GM19397 (cell line): ENCODE data around the gene ZRANB2.

Source experiments
- ATAC-seq: cut with Tn5 transposase; IDR thresholded peaks from one replicate; pipeline ENCODE4 v1.9.1; 2021; ENCODE audit warnings: mild to moderate bottlenecking, moderate library complexity; ENCODE audit not compliant: unreplicated experiment

The ZRANB2 gene, protein sequence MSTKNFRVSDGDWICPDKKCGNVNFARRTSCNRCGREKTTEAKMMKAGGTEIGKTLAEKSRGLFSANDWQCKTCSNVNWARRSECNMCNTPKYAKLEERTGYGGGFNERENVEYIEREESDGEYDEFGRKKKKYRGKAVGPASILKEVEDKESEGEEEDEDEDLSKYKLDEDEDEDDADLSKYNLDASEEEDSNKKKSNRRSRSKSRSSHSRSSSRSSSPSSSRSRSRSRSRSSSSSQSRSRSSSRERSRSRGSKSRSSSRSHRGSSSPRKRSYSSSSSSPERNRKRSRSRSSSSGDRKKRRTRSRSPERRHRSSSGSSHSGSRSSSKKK

DNA sequence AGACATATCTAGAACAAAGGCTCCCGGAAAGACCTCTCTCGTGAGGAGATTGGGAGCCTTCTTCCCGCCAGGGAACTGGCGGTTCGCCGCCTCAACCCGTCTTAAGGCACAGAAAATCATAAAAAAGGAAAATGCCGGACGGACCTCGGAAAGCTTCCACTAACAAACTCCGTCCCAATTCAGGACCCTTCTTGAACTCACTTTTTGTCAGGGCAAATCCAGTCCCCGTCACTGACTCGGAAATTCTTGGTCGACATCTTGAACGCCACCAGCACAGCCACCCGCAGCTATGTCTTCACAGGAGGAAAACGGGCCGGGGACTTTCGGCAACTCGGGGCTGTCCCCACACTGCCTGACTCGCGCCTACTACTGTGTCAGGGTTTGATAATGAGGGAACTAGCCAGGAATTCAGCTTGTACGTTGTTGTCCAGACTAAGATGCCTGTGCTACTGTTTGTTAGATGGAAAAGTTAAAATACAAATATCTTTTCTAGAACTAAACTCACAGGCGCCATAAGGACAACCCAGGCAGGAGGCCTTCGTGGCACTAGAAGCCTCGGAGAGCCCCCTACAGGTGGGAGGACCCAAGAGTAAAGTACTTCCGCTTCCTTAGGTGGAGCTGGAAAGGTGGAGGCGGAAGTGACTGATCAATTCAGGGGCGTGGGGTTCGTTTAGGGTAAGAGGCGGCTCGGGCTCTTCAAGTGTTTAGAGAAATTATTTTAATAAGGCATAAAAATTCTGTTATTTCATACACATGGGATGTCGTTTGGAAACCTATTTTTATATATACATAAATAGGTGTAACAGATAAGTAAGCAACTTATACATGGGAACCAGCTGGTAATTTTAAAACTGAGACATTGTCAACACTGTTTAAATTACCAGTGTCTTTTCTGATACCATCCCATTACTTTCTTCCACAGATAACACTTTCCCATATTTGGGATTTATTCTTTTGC is at the start of gene ZRANB2:
TSS of gene ZRANB2 (minus strand) at position 297 of the 958 bp plus-strand sequence. CDS start at position 257, 40 bp downstream.
- ATAC-seq, result peak; percentile 100

DNA sequence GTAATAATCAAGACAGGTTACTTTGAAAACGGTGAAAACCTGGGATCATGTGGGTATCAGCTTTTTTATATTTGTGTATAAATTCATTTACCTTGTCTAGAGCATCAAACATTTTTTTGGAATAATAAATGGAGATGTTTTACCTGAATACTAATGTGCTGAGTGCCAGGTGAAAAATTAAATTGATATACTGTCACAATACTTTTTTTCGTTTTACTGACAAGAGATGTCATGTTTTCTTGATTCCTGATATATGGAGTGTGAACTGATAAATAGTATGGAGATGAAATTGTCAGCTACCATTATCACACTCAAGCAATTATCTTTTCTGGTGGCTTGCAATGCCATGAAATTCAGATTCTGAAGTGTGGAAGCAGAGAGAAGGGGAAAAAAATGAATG is 47.2 kb upstream of the ZRANB2 start:
- no peak for ATAC-seq

DNA sequence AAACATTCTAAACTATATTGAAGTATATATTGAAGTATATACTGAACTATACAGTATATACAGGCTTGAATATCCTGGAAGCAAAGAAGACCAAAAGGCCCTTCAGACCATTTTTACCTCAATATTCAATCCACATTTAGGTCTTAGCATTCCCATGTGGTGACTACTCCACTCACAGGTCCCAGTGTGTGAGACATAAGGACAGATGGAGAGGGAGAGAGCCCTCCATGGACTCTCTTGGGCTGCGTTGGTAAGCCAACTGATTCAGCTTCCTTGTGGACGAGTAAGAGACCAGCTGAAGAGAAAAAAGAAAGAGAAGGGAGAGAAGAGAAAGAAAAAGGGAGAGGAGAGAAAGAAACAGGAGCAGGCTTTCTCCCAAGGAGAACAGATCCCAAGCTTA is 37.3 kb upstream of the ZRANB2 start:
- no peak for ATAC-seq

DNA sequence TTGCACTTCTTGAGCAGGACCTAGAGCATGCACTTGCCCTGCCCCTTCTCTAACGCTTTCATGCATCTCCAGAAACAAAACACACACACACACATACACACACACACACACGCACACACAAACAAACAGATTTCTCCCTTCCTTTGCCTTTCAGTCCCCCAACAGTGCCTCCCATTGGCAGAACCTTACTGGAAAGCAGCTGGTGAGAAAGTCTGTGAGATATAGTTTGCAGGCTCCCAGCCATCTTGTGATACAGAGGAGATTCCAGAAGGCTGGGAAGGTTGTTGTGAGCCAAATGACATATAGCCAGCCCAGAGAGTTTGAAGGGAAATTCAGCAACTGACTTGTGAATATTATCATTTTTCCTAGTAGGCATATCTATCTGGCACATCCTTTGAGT is 35.9 kb upstream of the ZRANB2 start:
- no peak for ATAC-seq

DNA sequence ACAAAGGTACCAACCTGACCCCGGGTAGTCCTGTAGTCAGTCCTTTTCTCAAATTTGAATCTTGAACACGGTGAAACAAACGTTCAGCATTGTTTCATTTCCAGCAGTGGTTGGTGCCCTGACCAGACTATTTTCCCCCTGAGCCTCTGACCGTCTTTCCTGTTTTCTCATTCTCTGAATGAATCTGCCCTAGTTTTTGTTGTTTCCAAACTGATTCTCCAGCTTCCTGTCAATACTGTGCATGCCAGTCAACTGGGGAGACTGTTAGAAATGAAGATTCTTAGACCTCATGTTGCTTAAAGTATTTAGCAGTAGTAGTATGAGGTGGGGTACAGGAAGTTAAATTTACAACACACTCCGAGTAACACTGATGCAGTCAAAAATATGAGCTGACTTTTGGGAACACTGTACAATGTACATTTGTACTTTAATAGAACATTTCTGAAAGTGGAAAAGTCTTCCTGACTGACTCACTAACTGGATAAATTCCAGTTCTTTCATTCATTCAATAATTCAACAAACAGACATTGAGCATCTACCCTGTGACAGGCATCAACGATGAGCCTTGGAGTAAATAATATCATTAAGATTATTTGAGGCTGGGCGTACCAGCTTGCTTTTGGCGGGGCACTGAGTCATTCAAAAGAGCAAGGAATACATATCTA is 26.0 kb upstream of the ZRANB2 start:
- no peak for ATAC-seq

DNA sequence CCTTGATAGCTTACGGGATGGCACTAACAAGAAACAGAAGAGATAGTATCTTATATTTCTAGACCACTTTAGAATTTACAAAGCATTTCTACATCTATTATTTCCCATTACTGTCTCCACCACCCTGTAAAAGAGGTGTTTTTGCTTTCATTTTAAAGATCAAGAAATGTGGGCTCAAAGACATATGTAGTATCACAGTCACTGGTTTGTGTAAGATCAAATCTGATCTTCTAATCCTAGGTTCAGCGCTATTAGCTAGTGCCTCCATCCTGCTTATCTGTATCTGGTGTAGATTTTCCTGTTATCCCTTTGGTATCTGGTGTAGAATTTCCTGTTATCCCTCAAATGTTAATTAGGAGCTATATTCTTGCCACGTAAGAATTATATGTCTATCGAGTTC is 23.6 kb upstream of the ZRANB2 start:
- no peak for ATAC-seq

DNA sequence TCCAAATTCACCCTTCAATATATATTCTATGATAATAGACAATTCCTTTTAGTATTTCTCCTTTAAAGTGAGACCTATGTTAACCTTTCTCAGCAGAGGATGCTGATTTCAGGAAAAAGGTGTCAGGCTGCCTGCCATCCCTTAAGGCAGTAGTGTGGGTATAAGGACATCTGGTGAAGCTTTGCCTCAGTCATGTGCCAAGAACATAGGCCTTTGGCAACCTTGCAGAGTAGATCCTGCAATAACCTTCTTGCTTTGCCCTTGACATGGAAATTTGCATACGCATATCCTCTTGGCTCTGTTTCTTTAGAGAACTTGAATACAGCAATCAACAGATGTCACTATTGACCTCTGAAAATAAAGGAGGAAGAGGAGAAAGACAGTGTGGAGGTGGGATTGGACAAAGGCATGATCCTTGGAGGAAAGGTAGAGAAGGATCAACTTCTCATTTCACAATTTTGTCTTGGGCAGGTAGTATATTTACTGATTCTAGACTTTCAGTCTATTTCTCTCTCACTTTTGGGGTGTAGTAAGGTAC is 21.1 kb upstream of the ZRANB2 start:
- no peak for ATAC-seq

DNA sequence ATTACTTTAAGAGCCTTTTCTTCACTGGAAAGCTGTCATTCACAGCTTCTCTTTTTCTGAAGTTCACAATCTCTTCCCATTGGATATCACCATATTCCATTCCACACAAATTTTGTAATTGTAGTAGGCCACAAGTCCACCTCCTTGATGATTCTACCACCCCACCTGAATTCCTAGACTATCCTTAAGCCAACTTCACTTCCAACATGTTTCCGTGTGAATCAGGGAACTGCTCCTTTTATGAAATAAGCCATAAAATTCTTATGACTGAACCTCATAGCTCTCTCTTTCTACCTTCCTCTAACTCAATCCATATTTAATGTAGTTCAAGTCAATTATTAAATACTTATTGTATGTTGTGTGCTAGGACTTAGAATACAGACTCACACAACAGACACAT is 16.6 kb upstream of the ZRANB2 start:
- ATAC-seq, result no peak

DNA sequence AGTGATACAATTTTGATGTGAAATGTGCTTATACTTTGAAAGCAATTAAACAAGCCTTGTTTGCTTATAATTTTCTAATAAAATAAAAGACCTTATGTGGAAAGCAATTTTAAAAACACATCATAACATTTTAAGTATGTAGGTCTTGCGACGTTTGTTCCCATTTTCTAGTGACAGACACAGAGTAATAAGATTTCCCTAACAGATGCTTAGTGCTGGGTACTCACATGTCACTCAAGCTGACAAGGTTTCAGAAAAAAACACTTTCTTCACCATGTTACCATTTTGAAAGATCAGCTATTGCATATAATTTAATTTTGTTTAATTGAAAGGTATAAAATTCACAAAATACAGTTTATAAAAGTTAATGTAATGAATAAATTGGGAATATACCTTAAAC is 14.1 kb upstream of the ZRANB2 start:
- no peak for ATAC-seq

DNA sequence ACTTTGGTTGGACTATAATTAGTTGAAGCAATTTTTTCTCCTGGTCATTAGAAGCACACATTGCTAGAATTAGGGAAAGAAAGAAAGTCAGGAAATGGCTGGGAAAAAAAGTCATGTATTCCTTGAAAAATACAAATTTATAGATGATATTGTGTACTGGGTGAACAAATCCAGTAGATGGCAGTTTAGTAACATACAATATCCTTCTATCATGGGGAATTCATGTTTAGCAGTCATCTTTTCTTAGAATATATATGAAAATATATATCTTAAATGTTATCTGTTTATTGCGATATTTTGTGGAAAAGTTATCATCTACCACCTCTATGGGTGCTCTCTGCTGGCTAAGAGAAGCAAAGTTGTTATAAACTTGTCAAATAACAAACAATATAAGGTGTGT is 13.1 kb upstream of the ZRANB2 start:
- ATAC-seq, result no peak

DNA sequence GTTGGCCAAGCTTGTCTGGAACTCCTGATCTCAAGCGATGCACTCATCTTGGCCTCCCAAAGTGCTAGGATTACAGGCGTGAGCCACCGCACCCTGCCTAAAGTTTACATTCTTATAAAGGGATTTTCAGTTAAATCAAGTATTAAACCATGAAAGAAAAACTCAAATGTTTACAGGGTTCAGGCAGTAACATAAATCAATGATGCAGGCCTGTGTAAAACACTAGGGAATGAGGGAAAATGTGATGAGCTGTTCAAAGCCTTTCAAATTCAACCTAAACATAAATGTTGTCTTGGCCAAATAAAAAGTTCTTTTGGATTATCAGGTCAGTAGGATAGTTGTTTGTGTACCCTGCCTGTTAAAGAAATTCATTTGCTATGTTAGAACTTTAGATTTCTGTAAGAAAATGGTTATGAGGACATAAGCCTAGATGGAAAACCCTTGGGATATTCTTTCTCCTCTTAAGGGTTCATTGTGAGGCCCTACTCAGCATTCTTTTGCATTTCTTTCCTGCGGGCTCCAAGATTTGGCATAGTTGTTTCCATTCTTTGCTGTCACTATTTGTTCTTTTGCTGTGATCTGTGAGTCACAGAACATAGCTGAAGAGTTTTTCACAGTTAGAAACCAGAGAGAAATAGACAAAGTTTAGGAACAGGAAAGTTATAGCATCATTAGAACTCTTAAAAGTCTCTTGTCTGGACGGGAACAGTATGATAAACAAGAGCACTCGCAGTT is 8.9 kb upstream of the ZRANB2 start:
- ATAC-seq, result no peak

DNA sequence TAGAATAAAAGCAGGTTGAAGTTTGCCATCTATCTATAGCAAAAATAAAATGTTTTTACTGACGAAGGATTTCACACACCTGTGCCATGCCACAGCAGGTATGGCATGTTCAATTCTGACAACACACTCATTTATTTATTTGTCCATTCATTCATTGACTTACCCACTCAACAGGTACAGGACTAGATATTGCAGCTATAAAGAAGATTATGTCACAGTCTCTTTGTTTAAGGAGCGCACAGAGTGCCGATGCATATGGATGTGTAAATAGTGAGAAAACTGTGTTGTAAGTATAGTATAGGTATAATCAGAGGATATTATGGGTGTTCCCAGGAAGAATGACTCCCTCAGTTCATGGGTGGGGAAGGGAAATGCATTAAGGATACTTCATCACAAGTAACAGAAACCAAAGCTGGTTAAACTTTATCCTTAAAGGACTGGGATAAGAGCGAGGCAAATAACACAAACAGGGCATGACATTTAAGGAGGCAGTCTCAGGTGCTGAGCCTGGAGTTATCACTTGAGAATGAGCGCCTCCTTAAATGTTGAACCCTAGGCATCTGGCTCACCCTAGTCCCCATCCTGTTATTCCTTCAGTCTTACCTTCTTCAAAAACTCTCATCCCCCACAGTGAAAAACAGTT is 7.9 kb upstream of the ZRANB2 start:
- ATAC-seq, result no peak

DNA sequence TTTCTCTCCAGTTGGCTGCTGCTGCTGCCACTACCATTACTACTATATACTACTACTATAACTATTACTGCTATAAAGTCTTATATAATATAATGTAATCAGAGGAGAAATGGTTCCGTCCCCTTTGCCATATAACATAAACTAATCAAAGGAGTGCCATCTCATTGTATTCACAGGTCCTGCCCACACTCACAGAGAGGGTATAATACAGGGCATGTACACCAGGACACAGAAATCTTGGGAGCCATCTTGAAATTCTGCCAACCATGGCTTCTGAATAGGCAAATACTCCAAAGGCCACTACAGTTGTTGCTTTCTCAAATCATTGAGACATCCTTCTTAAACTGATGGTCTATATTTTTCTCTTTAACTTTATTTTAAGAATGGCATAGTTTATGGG is 6.9 kb upstream of the ZRANB2 start:
- ATAC-seq, result no peak

DNA sequence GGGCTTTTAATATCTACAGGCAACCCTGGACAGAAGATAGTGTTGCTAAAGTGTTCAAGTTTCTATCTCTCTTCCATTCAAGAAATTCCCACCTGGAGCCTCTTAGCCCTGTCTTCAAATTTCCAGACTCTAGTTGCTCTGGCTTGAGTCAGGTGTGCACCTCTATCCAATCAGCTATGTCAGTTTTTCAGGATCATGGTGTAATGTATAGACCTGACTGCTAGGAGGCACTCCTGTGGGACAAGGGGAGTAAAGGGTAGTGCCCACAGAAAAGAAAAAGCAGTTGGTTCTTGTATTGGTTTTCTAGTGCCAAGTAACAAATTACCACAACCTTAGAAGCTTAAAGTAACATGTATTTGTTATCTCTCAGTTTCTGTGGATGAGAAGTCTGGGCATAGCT is 6.2 kb upstream of the ZRANB2 start:
- no peak for ATAC-seq

DNA sequence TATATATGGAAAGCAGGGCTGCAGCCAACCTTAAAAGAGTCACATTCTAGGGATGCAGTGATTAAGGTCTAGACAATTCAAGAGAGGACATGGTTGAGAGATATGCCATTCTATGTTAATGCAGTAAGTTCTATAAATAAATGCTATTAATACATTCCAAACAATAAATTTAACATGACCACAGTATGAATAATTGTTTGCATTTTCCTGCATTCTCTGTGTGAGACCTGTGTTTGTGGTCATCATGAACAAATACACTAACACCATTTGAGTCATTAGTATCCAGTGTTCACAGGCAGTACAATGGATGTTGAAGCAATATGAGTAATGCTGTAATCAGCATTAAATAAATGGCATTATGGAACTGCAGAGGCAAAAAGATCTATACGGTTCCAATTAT is 5.5 kb upstream of the ZRANB2 start:
- ATAC-seq, result no peak

DNA sequence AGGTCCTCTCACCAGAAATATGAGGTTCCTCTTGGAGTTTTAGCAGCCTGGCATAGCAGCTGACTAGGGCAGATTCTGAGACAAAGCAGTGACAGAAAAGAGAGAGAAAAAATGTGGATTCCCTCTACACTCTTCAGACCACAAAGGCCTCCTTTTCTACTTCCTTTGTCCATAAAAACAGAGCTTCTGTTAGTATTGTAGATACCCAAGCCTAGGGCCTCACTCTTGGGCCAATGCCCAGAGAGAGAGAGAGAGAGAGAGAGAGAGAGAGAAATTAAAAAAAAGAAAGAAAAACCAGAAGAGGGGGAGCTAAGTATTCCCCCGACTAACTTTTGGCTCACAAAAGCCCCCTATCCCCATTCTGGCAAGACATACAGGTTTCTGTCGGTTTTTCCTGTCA is 2.4 kb upstream of the ZRANB2 start:
- no peak for ATAC-seq

DNA sequence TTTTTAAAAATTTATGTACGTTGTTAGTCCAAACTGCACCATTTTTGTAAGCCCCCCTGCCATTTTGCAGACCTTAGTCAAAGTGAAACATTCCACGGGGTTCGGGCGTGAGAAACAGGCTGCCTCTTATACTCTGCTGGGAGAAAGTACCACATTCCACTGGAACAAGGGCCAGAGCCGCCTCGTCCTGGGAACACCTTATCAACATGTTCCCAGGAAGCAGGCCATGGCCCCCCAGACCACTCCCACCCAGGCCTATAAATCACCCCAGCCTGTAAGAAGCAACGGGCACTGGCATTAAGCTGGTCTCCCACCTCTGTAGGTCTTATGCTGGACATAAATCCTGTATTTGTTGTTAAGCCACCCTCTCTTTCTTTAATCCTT is 854 bp upstream of the ZRANB2 start:
- no peak for ATAC-seq

DNA sequence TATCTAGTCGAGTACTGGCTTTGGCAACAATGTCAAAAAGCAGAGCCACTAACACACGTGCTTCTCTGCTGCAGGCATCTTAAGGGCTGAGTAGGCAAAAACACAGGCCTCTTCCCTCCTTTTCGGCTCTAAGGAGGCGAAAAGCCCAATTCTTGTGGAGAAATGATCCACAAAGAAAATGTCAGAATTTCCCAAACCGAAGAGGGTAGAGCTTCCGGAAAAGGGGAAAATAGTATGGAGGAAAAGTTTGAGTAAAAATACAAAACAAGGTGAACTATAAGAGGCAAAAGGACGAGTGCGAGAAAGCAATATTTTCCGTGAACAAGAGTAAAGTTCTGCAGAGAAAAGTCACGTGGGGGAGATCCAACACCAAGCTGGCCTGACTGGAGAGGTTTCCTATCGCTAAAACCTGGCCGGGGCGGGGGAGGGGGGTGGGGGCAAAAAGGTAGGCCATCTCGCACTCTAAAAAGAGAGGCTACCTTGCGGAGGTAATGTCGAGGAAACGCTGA is 551 bp downstream of the ZRANB2 start:
- ATAC-seq, result no peak

DNA sequence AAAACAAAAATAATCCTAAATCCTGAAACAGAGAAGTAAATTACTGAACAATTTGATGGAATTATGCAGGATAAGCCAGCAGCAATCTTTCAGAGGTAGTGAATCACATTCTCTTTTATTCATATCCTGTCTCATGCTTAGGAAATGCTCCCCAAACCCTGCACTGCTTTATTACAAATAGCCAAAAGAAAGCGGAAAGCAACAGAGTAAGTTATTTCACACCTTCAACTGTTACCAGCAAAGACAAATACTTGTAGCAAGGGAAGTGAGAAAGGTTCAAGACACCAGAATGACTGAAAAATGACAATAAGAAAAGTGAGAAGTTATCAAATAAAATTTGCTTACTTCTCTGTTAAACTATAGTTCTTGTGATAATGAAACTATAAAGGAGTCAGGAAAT is 6.2 kb downstream of the ZRANB2 start:
- no peak for ATAC-seq

DNA sequence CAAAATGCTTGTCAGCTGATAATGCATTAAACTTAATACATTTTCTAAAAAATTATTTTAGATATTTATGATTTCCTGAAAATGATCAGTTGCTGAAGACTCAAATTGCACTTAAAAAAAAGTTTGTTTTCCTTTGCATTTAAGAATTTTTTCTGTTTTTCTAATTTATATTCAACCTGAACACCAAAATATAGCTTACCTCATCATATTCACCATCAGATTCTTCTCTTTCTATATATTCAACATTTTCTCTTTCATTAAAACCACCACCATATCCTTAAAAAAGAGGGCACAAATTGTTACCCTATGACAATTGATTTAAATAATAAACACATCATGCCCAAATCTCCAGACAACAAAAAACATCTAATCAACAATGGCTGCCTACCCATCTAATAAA is 8.6 kb downstream of the ZRANB2 start:
- no peak for ATAC-seq
